Activated naive CD8-positive, alpha-beta T cell treated with anti-CD3 and anti-CD28 coated beads, Interleukin-2, amount 10 ng/mL, durations not matched to agents 7 days and 5 days (primary cell): ENCODE data around the gene NLN. TPM values are rescaled to one million over a fixed set of nuclear protein-coding genes. Genes with fewer than 3 reads are reported as not detected.
"Not testable (repeated sequence)": the region's sequence is repeated elsewhere in the genome, so short reads cannot be mapped to it uniquely, and the experiment has no call there.

Experiments
- ATAC-seq: fragments of 150-1000 bp; cut with Tn5 transposase; one replicate; pipeline ENCODE4 v1.10.0; 2021; ENCODE audit warnings: low read depth, moderate library complexity
- POLR2A ChIA-PET: fragments of 350-600 bp; sonication (Branson Sonifier 250); formaldehyde crosslinking; loops from one replicate; lab custom pipeline; 2021; ENCODE audit warnings: antibody characterized with exemption; lab: Charles Lee
- DNase-seq: peaks from one replicate; pipeline ENCODE4 v3.0.0; 2021
- H3K27ac Mint-ChIP-seq: one replicate; pipeline ENCODE4 v1.8.0; 2022; ENCODE audit warnings: mild to moderate bottlenecking, mixed read lengths
- H3K27me3 Mint-ChIP-seq: one replicate; pipeline ENCODE4 v1.8.0; 2022; ENCODE audit warnings: mild to moderate bottlenecking, moderate library complexity, mixed read lengths
- H3K36me3 Mint-ChIP-seq: one replicate; pipeline ENCODE4 v1.8.0; 2021; ENCODE audit warnings: mild to moderate bottlenecking, mixed read lengths
- H3K4me1 Mint-ChIP-seq: one replicate; pipeline ENCODE4 v1.8.0; 2021; ENCODE audit warnings: mixed read lengths
- H3K4me3 Mint-ChIP-seq: one replicate; pipeline ENCODE4 v1.8.0; 2022; ENCODE audit warnings: mild to moderate bottlenecking, moderate library complexity, mixed read lengths
- H3K9me3 Mint-ChIP-seq: one replicate; pipeline ENCODE4 v1.8.0; 2021; ENCODE audit warnings: mixed read lengths
- total RNA-seq, 2 experiments: library from RNA; stranded (reverse); gene quantifications; one replicate each; pipeline ENCODE4 v1.2.3, GENCODE V29; 2021

Gene NLN
- total RNA-seq, 2 experiments from 2014 or later: 10.0 to 10.9 TPM

DNA sequence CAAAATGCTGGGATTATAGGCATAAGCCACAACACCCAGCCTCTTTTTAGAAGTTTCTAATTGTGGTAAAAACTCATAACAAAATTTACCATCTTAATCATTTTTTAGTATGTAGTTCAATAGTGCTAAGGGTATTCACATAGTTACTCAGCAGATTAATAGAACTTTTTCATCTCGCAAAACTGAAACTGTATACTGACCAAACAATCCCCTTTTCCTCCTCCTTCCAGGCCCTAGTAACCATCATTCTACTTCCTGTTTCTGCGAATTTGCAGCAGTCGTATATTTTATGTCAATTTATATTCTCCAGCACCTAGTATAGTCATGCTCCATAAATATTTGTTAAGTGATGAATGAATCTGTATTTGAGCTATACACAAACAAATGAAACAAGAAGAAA, 118.1 kb downstream of the NLN start:
- no peaks in the 10 kb centered on the region for H3K27me3 Mint-ChIP-seq
- peaks cover 5% of the 10 kb centered on the region for H3K36me3 Mint-ChIP-seq
- POLR2A ChIA-PET: no interaction called here
- H3K4me1 Mint-ChIP-seq: peaks cover 7% of the 10 kb centered on the region
- DNase-seq (no peak), ATAC-seq (no peak)
- no peak overlapping the region for H3K27ac Mint-ChIP-seq
- H3K9me3 Mint-ChIP-seq: peaks cover 4% of the 10 kb centered on the region
- no peak overlapping the region for H3K4me3 Mint-ChIP-seq

DNA sequence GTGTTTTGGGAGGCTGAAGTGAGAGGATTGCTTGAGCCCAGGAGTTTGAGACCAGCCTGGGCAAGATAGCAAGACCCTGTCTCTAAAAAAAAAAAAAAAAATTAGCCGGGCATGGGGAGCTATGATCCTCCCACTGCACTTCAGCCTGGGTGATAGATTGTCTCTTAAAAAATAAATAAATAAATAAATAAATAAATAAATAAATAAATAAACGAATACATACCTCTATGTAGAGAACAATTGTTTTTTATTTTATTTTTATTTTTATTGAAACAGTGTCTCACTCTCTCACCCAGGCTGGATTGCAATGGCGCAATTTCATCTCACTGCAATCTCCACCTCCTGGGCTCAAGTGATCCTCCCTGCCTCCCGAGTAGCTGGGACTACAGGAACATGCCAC, 122.8 kb downstream of the NLN start:
- H3K4me1 Mint-ChIP-seq, H3K27me3 Mint-ChIP-seq, POLR2A ChIA-PET, DNase-seq, H3K27ac Mint-ChIP-seq, H3K9me3 Mint-ChIP-seq, ATAC-seq, H3K4me3 Mint-ChIP-seq, H3K36me3 Mint-ChIP-seq: not testable (repeated sequence)

DNA sequence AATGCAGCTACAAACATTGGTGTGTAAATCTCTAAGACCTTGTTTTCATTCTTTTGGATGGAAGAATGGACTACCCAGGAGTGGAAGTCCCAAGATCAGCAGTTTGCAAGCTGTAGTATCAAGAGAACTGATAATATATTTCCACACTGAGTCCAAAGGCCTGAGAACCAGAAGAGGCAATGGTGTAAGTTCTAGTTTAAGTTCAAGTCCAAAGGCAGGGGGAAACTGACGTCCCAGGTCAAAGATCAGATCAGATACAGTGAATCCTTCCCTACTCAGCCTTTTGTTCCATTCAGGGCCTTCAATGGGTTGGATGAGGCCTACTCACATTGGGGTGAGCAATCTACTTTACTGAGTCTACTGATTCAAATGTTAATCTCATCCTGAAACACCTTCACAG, 124.1 kb downstream of the NLN start:
- Mint-ChIP-seq H3K9me3 (peaks cover 16% of the 10 kb centered on the region), H3K4me1 (peaks cover 4% of the 10 kb centered on the region), H3K36me3 (peaks cover 3% of the 10 kb centered on the region), H3K27ac (no peak overlapping the region), H3K4me3 (no peak overlapping the region), H3K27me3 (peaks cover 7% of the 10 kb centered on the region)
- ATAC-seq: no peak
- DNase-seq: no peak
- POLR2A ChIA-PET: interaction anchor here (0.6 kb wide), 1 partner anchor 42 kb away, joined by 3 read pairs; no protein-coding TSS in a partner anchor

DNA sequence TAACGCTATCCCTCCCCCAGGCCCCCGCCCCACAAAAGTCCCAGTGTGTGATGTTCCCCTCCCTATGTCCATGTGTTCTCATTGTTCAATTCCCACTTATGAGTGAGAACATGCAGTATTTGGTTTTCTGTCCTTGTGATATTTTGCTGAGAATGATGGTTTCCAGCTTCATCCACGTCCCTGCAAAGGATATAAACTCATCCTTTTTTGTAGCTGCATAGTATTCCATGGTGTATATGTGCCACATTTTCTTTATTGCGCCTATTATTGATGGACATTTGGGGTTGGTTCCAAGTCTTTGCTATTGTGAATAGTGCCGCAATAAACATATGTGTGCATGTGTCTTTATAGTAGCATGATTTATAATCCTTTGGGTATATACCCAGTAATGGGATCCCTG, 125.0 kb downstream of the NLN start:
- peaks cover 18% of the 10 kb centered on the region for H3K9me3 Mint-ChIP-seq
- H3K4me3 Mint-ChIP-seq, H3K36me3 Mint-ChIP-seq, H3K4me1 Mint-ChIP-seq, H3K27me3 Mint-ChIP-seq, ATAC-seq, POLR2A ChIA-PET, H3K27ac Mint-ChIP-seq, DNase-seq: not testable (repeated sequence)

DNA sequence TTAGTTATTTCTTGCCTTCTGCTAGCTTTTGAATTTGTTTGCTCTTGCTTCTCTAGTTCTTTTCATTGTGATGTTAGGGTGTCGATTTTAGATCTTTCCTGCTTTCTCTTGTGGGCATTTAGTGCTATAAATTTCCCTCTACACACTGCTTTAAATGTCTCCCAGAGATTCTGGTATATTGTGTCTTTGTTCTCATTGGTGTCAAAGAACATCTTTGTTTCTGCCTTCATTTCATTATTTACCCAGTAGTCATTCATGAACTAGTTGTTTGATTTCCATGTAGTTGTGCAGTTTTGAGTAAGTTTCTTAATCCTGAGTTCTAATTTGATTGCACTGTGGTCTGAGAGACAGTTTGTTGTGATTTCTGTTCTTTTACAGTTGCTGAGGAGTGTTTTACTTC, 127.9 kb downstream of the NLN start:
- H3K27me3 Mint-ChIP-seq: peaks cover 10% of the 10 kb centered on the region

DNA sequence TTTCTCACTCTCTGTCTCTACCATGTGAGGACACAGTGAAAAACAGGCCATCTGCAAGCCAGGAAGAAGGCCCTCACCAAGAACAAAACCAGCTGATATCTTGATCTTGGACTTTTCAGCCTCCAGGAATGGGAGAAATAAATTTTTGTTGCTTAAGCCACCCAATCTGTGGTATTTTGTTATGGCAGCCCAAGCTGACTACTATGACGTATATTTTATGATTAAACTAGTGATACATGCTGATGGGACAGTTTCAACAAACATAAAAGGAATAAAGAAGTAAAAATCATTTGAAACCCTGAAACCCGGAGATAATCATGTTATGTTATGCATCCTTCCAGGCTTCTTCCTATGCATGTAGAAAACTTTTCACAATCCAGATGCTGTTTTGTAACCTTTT, 132.9 kb downstream of the NLN start:
- Mint-ChIP-seq H3K9me3 (peaks cover 19% of the 10 kb centered on the region), H3K27ac (no peak overlapping the region), H3K4me3 (no peak overlapping the region), H3K27me3 (peaks cover 9% of the 10 kb centered on the region), H3K36me3 (peaks cover 3% of the 10 kb centered on the region), H3K4me1 (no peaks in the 10 kb centered on the region)
- no peak for DNase-seq
- ATAC-seq: no peak
- POLR2A ChIA-PET: interaction anchor here (0.7 kb wide), 1 partner anchor 35 kb away, joined by 3 read pairs; no protein-coding TSS in a partner anchor

More for the DNA sequence above, 127.9 kb downstream of the NLN start:
- H3K36me3 Mint-ChIP-seq, DNase-seq, POLR2A ChIA-PET, ATAC-seq, H3K4me1 Mint-ChIP-seq, H3K27ac Mint-ChIP-seq, H3K4me3 Mint-ChIP-seq: not testable (repeated sequence)
- H3K9me3 Mint-ChIP-seq: peaks cover 23% of the 10 kb centered on the region

DNA sequence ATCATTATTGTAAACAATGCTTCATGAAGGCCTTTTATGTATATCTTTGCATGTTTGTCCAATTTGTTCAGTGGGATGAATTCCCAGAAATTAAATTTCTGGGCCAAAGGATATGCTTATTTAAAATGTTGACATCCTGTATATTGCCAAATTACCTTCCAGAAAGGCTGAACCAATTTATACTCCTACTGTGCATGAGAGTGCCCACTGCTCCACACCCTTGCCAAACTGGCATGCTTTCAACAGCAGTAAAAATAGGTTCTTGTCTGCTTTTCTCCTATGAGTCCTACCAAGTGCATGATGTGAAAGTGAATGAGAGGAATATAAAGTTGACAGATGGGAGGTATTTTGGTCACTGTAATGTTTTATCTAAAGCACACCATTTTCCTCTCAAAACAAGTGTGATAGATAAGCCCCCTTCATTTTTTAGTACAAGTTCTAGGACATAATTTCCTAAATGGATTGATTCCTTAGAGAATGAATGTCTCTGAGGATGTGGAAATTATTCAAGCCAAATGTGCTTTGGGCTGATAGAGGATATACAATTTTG, 133.8 kb downstream of the NLN start:
- peaks cover 5% of the 10 kb centered on the region for H3K27me3 Mint-ChIP-seq
- no peaks in the 10 kb centered on the region for H3K4me1 Mint-ChIP-seq
- H3K27ac Mint-ChIP-seq: no peak overlapping the region
- H3K4me3 Mint-ChIP-seq: no peak overlapping the region
- H3K36me3 Mint-ChIP-seq: peaks cover 3% of the 10 kb centered on the region
- no peak for ATAC-seq
- DNase-seq: no peak
- POLR2A ChIA-PET: no interaction called here
- peaks cover 13% of the 10 kb centered on the region for H3K9me3 Mint-ChIP-seq

DNA sequence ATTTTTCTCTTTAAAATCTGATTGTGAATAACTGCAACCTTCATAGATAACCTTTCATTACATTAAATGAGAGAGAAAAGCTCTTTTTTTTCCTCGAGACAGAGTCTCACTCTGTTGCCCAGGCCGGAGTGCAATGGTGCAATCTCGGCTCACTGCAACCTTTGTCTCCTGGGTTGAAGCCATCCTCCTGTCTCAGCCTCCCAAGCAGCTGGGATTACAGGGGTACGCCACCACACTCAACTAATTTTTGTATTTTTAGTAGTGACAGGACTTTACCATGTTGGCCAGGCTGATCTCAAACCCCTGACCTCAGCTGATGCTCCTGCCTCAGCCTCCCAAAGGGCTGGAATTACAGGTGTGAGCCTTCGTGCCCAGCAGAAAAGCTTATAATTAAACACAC, 134.5 kb downstream of the NLN start:
- DNase-seq (no peak), ATAC-seq (no peak)
- H3K27me3 Mint-ChIP-seq: peaks cover 5% of the 10 kb centered on the region
- H3K4me3 Mint-ChIP-seq: no peak overlapping the region
- POLR2A ChIA-PET: no interaction called here
- no peak overlapping the region for H3K27ac Mint-ChIP-seq
- H3K9me3 Mint-ChIP-seq: peaks cover 12% of the 10 kb centered on the region
- H3K4me1 Mint-ChIP-seq: no peaks in the 10 kb centered on the region
- H3K36me3 Mint-ChIP-seq: peaks cover 2% of the 10 kb centered on the region

DNA sequence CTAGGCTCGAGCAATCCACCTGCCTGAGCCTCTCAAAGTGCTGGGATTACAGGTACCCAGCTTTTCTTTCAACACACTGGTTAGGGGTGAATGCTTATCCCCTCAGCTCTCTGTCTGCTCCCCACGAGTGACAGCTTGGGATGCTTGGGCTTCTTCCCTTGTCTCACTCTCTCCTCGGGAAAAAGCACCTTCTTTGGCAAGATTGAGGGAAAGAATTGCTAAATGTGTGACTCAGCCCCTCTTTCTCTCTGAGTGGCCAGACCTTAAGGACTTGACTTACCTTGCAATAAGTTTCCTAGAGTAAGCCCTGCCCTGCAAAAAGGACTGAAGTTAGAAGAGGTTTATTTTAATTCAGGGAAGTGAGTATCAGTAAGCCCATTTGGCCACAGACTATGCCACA, 136.3 kb downstream of the NLN start:
- H3K27ac Mint-ChIP-seq: no peak overlapping the region
- POLR2A ChIA-PET: no interaction called here
- no peak overlapping the region for H3K4me3 Mint-ChIP-seq
- peaks cover 4% of the 10 kb centered on the region for H3K36me3 Mint-ChIP-seq
- ATAC-seq: no peak
- peaks cover 10% of the 10 kb centered on the region for H3K9me3 Mint-ChIP-seq
- H3K27me3 Mint-ChIP-seq: peaks cover 5% of the 10 kb centered on the region
- DNase-seq: no peak
- peaks cover 5% of the 10 kb centered on the region for H3K4me1 Mint-ChIP-seq

DNA sequence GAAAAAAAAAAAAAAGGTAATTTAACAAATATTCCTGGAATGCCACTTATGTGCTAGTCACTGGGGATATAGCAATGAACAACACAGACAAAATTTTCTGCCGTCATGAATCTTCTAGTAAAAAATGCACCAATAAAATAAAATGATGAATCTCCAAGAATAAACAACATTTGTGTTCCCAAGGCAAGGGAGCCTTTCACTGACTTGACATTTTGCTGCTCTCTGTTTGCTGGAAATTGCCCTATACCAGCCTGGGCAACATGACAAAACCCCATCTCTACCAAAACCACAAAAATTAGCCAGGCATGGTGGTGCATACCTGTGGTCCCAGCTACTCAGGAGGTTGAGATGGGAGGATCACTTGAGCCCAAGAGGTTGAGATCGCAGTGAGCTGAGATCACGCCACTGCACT, 139.8 kb downstream of the NLN start:
- Mint-ChIP-seq H3K4me3 (no peak overlapping the region), H3K9me3 (peaks cover 6% of the 10 kb centered on the region), H3K27ac (no peak overlapping the region), H3K4me1 (peaks cover 11% of the 10 kb centered on the region), H3K27me3 (peaks cover 2% of the 10 kb centered on the region), H3K36me3 (peaks cover 4% of the 10 kb centered on the region)
- POLR2A ChIA-PET: interaction anchor here (0.7 kb wide), 1 partner anchor 342 kb away, joined by 3 read pairs; no protein-coding TSS in a partner anchor
- DNase-seq: no peak
- ATAC-seq: no peak

DNA sequence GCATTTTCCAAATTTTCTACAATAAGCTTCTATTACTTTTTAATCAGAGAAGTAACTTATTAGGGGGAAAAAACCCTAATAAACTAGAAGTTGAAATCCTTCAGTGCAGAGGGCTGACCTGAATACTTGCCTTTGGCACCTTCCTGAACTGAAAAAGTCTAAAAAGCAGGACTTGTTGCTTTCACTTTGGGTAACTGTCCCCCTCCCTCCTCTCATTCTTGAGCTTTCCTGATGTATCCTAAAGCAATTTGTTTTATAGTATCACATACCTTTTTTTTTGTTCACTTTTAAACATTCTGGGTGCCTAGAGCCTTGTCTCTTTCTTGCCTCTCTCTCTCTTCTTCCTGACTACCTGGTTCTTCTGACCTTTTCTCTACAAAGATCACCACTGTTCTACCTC, 140.4 kb downstream of the NLN start:
- H3K4me1 Mint-ChIP-seq: peaks cover 16% of the 10 kb centered on the region
- DNase-seq: no peak
- POLR2A ChIA-PET: no interaction called here
- peaks cover 2% of the 10 kb centered on the region for H3K27me3 Mint-ChIP-seq
- no peak for ATAC-seq
- H3K27ac Mint-ChIP-seq: no peak overlapping the region
- H3K9me3 Mint-ChIP-seq: peaks cover 6% of the 10 kb centered on the region
- H3K36me3 Mint-ChIP-seq: peaks cover 4% of the 10 kb centered on the region
- no peak overlapping the region for H3K4me3 Mint-ChIP-seq

DNA sequence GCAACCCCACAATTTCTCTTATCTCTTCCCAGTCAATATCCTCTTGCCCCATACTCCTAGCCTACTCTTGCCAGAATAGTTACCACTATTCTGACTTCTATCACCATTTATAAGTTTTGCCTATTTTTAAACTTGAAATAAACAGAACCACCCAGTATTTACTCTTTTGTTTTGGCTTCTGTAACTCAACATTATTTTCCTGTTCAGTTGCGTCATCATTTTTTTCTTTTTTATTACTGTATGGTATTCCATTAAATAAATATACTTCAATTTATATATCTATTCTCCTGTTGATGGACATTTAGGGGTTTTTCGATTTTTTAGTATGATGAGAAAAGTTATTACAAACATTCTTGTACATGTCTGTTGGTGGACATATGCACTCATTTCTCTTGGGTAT, 141.7 kb downstream of the NLN start:
- no peak overlapping the region for H3K27ac Mint-ChIP-seq
- POLR2A ChIA-PET: no interaction called here

DNA sequence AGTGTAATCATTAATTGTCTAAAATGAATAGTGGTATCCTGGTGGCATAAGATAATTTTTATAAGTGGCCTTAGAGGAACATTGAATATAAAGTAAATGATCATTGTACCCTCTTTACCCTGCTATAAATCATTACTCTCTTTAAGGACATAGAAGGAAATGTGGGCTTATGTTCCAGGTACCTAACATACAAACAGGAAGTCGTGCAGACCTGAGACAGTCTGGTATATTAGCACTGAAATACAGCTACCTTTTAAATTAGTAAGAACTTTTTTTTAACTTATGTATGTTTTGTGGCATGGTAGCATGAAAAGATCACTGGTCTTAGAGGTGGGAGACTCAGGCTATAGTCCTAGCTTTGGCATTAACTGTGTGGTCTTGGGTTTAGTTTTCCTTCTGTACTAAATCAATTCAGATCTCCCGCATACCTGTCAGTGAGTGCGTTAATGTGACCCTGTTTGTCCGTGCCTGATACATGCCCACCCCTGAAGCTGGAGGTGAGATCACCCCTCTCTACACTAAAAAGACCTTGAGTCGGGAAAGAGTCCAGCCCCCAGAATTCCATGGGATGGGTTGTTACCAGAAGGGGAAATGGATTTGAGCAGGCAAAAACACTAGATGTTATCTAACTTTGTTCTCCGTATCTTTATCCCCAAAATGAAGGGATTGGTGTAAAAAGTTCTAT, 145.0 kb downstream of the NLN start:
- DNase-seq (no peak), ATAC-seq (peak; percentile 60)
- Mint-ChIP-seq H3K4me3 (peak overlapping the region; percentile 53), H3K9me3 (peaks cover 3% of the 10 kb centered on the region), H3K36me3 (peaks cover 2% of the 10 kb centered on the region), H3K27ac (peak overlapping the region; percentile 68), H3K4me1 (peaks cover 20% of the 10 kb centered on the region), H3K27me3 (no peaks in the 10 kb centered on the region)
- POLR2A ChIA-PET: interaction anchor here (1.4 kb wide), 1 partner anchor 58 kb away, joined by 8 read pairs; no protein-coding TSS in a partner anchor

More for the DNA sequence above, 141.7 kb downstream of the NLN start:
- H3K9me3 Mint-ChIP-seq: peaks cover 5% of the 10 kb centered on the region
- no peak overlapping the region for H3K4me3 Mint-ChIP-seq
- DNase-seq: no peak
- no peaks in the 10 kb centered on the region for H3K27me3 Mint-ChIP-seq
- no peak for ATAC-seq
- H3K36me3 Mint-ChIP-seq: peaks cover 4% of the 10 kb centered on the region
- H3K4me1 Mint-ChIP-seq: peaks cover 21% of the 10 kb centered on the region
